ENCODE data around the gene INTS1.

DNA sequence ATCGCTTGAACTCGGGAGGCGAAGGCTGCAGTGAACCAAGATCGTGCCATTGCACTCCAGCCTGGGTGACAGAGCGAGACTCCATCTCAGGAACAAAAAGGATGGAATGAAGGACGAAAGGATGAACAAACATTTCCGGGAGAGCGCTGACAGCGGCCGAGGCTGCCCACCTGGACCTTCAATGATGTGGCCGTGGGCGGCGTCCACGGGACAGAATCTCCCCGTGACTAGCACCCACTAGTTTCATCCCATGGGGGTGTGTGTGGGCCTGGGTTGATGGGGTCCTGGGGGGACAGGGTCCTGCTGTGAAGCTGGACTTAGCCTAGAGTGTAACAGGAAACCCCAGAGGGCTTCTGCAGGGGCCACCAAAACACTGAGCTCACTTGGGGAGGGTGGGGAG lies 77.7 kb downstream of the INTS1 start:
- TF ChIP-seq, protein P1, sequence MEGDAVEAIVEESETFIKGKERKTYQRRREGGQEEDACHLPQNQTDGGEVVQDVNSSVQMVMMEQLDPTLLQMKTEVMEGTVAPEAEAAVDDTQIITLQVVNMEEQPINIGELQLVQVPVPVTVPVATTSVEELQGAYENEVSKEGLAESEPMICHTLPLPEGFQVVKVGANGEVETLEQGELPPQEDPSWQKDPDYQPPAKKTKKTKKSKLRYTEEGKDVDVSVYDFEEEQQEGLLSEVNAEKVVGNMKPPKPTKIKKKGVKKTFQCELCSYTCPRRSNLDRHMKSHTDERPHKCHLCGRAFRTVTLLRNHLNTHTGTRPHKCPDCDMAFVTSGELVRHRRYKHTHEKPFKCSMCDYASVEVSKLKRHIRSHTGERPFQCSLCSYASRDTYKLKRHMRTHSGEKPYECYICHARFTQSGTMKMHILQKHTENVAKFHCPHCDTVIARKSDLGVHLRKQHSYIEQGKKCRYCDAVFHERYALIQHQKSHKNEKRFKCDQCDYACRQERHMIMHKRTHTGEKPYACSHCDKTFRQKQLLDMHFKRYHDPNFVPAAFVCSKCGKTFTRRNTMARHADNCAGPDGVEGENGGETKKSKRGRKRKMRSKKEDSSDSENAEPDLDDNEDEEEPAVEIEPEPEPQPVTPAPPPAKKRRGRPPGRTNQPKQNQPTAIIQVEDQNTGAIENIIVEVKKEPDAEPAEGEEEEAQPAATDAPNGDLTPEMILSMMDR (IDR thresholded peaks at IDR 0.05) = no peak
- TF ChIP-seq POLR2A (IDR thresholded peaks at IDR 0.05) (no peak), EP300 (IDR thresholded peaks at IDR 0.05) (no peak)
